SKM-1 treated with dmso at 0.1 percent for 144 hours (cell line): ENCODE measurements around the gene CNGB1.

Experiments used
- DNase-seq: peaks from one replicate; lab custom pipeline; 2025; ENCODE audit not compliant: unreplicated experiment; lab: John Stamatoyannopoulos, UW

The CNGB1 gene

GRCh38 chr16:57977418-57978069 is 6.6 kb upstream of the CNGB1 start:
- no peak for DNase-seq

- DNase-seq = no peak
These were observed 5.4 kb upstream of the CNGB1 start for GRCh38 chr16:57976331-57976796.

DNA sequence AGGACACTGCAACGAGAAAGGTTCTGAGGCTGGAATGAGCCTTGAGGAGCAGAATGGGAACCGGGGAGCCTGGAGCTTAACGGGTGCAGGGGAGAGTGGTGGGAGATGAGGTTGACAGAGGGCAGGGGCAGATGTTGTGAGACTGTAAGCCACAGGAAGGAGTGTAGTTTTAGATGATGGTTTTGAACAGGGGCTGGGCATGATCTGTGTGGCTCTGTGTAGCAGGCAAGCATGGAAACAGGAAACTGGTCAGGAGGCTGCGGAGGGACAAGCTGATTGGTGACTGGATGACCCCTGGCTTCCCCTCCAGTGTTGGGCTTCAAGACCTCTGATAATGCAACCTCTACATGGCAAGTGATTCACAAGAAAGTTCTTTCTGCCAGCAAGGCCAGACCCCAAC is 1.4 kb upstream of the CNGB1 start:
- no peak for DNase-seq

GRCh38 chr16:57971848-57972247 is 920 bp upstream of the CNGB1 start:
- no peak for DNase-seq

DNA sequence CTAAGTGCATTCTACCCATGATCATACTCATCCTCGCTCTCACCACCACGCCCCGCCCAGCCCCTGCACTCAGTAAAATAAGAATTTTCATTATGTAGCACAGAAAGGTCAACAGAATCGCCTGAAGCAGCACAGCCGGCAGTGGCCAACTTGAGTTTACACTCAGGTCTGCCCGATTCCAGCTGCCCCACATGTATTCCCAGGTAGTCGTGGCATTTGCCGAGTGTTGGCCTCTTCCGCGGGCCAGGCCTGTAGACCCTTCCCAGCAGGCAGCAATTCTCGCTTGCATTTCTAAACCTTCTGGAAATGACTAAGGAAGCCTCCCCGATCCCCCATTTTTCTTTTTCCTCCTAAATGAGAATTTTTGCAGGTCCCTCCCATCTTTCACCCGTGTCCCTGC is 609 bp downstream of the CNGB1 start:
- no peak for DNase-seq

DNA sequence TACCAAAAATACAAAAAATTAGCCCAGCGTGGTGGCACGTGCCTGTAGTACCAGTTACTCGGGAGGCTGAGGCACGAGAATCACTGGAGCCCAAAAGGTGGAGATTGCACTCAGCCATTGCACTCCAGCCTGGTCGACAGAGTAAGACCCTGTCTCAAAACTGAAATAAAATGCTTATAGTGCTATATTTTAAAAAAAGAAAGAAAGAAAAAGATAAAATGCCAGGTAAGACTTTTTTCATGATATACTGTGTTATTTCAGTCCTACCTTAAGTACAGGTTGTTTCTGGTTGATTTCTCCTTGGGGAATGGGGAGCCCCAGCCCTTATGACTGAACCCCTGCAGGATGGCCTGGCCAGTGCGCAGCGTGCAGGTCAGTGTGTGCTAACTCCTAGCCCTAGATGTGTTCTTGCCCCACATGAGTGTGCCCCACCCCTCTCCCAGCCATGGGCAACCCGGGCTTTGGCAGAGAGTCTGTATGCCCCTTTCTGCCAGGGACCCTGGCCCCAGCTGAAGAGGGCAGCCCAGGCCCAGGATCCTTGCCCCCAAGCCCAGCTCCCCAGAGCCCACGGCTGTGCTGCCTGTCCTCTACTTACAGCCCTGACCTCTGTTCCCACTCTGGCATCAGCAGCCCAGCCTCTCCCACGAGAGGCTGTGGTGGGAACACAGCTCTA is 1.3 kb downstream of the CNGB1 start:
- no peak for DNase-seq

GRCh38 chr16:57967916-57968315 is 3.0 kb downstream of the CNGB1 start:
- DNase-seq = no peak

DNA sequence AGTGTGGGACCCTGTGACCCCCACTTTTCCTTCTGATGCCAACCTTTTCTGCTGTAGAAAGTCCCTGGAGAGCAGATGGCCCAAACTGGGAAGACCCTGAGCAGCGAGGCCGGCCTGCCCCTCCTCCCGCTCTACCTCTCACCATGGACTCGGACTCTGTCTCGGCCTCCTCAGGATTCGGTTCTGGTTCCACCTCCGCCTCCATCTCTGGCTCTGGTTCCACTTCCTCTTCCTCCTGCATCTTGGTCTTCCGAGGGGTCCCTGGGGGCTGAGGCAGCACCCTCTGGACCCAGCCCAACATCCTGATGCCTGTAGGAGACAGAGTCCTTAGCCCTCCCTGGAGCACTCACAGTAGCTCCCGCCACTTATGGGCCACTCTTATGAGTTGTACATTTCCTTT is 3.9 kb downstream of the CNGB1 start:
- DNase-seq = no peak

GRCh38 chr16:57966204-57966771 is 4.6 kb downstream of the CNGB1 start:
- DNase-seq = no peak

DNA sequence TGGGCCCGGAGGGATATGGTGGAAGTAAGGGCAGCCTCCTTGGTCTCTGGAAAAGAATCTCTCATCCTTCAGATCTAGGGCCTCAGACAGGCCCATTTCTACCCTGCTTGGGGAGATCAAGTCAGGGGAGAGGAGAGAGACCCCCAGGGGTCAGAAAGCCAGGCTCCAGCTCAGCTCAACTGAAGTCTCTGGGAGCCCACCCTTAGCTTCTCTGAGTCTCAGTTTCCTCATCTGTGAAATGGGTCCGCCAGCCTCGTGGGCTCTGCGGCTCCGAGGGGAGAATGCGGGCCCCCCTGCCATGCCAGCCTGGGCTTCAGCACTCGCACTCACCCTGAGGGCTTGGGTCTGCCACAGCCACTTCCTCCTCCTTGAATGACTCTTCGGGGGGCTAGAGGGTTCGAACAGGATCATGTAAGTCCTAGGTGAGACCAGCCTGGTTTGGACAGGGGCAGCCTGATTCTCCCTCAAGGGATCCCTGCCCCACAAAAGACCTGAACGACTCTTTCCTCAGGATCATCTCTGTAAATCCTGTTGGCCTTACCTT is 6.7 kb downstream of the CNGB1 start:
- no peak for DNase-seq

DNA sequence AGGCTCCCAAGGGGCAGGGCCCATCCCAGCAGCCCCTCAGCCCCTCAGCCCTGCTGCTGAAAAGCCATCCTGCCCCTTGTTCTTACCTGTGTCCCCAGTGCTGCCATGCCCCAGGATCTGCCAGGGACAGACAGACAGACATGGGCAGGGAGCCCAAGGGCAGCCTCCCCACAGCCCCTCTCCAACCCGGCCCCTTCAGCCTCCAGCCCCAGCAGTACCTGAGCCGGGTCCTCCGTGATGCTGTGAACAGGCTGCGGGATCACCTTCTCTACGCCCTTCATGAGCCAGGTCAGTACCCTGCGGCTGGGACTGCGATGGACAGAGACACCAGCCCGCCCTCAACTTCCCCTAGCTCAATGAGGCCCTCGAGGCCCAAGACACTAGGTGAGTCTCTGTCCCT is 8.2 kb downstream of the CNGB1 start:
- DNase-seq = no peak

DNA sequence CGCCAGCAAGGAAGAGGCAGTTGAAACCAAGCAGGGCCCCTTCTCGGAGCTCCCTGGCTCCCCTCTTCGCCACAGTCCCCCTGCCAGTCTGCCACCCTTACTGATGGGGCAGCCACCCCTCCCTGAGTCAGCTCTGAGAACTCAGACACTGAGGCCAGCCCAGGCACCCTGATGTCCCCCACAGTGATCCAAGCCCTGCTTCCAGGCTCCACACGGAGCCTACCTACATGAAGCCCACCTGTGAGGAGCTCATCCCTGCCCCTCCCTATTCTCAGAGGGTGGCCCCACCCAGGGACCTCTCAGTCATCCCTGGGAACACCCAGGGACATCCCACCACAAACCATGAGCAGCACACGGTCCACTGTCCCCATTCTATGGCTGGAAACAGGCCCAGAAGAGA is 8.9 kb downstream of the CNGB1 start:
- no peak for DNase-seq

GRCh38 chr16:57961538-57961937 is 9.4 kb downstream of the CNGB1 start:
- DNase-seq = no peak

GRCh38 chr16:57960826-57961472 is 10.0 kb downstream of the CNGB1 start:
- no peak for DNase-seq

- DNase-seq = no peak
These were observed 10.6 kb downstream of the CNGB1 start for GRCh38 chr16:57960310-57960709.

- DNase-seq = no peak
These were observed 11.1 kb downstream of the CNGB1 start for GRCh38 chr16:57959804-57960203.

DNA sequence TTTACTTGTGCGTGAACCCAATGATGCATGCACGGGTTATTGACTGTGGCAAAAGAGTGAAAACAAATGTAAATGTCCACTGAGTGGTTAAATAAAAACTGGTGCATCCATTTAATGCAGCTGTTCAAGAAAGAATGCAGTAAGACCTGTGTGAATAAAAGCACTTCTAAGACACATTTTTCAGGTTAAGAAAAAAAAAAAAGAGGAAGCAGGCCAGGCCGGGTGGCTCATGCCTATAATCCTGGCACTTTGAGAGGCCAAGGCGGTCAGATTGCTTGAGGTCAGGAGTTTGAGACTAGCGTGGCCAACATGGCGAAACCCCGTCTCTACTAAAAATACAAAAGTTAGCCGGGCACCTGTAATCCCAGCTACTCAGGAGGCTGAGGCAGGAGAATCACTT is 11.8 kb downstream of the CNGB1 start:
- DNase-seq = peak; percentile 48

GRCh38 chr16:57958544-57958943 is 12.4 kb downstream of the CNGB1 start:
- no peak for DNase-seq

DNA sequence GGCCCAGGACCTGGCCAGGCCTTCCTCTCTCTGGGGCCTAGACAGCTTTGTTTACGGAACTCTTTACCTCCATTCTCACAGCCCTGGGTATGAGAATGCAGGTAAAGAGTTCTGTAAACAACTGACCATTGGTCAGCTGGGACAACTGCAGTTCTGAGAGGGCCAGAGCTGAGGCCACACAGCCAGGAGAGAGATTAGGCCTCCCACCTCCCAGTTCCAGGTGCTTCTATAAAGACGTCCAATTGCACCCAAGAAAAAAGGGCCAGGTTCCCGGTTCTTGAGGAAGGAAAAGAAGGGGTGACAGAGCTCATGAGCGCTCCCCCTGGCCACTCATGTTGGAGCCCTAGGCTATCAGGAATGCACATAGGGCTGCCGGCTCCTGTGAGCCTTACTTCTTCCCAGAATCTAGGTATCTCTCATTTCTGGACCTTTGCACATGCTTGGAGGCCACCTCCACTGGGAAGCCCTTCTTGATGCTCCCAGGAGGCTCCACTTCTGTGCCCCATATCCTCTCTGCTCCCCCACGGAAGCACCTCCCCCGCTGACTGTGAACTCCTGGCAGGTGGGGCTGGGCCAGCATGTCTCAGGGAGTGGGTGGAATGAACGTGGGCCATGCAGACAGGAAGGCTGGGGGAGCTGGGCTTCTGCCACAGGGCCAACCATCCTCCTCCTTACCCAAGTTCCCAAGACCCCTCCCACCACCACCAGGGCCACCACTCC is 13.1 kb downstream of the CNGB1 start:
- no peak for DNase-seq

DNA sequence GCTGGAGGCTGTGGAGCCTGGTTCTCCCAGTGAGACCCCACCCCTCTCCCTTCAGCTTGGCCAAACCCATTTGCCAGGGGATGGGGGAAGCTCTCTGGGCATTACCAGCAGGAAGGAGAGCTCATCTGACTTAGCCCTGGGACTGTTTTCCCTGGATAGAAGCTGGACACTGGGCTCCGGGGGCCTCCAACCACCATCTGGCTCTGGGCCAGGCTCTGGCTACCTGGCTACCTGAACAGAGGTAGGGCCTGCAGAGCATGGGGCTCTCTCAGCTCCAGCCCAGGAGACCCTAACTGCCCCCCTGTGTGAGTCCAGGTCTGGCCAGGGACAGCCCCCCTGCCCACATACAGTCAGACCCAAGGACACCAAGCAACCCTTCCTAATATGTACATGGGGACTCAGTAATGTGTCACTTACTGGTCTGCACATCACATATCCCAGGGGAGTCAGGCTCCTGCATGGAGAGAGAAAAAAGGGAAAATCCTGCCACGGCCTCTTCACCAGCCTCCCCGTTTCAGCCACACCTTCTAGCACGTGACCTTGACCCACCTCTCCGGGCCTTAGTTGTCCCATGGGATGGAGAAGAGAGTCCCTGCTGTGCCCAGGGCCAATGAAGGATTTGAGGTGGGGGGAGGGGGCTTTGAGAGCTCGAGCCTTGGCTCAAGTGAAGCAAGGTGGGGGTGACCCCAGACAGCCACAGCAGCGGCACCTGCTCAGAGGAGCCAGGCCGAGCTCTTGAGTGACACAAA is 13.8 kb downstream of the CNGB1 start:
- DNase-seq = no peak
